Activated naive CD4-positive, alpha-beta T cell (primary cell): ENCODE results near the gene IL17REL.
A peak's percentile ranks its signal among the peaks of the same experiment; 100 is the strongest.

ENCODE experiments used
- DNase-seq, 4 experiments: peaks; one replicate each; lab custom pipeline; 2025; lab: John Stamatoyannopoulos, UW

IL17REL gene

DNA sequence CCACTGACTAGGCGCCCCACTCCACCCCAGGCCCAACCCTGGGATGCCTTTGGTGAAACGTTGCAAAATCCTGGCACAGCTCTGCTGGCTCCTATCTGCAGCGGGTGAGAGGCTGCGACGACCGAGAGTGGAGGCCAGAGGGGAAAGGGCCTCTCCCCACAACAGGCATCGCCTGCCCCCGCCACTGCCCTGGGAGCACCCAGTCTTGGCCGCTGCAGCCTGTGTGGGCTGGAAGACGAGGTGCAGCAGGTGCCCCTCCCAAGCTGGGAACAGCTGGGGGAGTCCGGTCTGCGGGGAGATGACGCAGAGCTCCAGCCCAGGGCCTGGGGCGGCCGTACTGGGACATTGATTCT lies 56.2 kb downstream of the IL17REL start:
- DNase-seq, result no peak

DNA sequence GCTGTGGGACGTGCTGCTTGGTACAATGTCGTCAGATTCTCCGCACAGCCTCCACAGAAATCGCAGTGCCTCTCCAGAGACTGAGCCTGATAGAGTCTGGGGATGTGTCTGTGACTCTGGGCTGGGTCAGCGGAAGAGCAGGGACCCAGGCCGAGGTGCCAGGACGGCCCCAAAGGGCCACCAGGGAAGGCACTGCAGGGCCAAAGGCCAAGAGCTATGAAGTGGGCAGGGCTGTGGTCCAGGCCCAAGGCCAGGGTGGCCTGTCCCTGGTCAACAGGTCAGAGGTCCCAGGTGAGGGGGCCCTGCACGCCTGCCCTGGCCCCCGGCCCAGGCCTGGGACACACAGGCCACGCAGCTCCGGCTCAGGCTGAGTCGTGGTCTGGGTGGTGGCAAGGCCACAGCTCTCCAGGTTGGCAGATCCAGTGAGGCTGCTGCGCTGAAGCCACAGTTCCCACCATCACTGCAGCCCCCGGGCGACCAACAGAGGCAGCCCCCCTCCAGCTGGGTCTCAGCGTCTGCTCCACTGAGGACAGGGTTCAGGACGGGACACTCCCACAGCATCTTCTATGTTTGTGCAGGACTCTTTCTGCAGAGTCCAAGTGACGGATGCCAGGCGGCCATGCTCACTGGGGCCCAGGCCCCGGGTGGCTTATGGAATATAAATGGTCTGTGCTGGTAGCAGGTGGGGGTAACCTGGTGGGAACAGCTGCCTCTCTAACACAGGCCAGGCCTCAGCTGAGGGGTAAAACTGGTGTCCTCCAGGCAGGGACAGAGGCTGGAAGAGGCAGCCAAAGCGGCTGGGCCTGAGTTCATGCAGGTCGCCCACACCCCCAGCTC lies 56.8 kb downstream of the IL17REL start:
- DNase-seq, result no peak

- no peak for DNase-seq
These were observed 57.5 kb downstream of the IL17REL start for GRCh38 chr22:49954991-49955580.

DNA sequence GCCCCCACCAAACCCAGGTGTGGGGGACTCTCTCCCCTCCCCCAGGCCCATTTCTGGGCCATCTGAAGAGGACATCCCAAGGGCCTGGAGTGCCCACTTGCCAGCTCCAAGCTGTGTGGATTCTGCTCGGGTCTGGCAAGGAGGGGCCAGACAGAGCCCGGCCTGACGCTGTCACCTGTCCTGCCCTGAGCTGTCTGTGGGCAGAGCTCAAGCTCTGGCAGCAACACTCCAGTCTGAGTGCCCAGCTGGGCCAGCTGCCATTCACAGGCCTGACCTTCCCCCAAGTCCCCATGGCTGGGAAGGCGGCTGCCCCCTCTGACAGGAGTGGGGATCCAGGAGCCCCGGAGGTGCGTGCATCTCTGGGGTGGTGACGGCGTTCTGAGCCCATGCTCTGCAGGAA lies 58.2 kb downstream of the IL17REL start:
- no peak for DNase-seq

- DNase-seq, result no peak
These were observed 58.8 kb downstream of the IL17REL start for GRCh38 chr22:49953680-49954344.

DNA sequence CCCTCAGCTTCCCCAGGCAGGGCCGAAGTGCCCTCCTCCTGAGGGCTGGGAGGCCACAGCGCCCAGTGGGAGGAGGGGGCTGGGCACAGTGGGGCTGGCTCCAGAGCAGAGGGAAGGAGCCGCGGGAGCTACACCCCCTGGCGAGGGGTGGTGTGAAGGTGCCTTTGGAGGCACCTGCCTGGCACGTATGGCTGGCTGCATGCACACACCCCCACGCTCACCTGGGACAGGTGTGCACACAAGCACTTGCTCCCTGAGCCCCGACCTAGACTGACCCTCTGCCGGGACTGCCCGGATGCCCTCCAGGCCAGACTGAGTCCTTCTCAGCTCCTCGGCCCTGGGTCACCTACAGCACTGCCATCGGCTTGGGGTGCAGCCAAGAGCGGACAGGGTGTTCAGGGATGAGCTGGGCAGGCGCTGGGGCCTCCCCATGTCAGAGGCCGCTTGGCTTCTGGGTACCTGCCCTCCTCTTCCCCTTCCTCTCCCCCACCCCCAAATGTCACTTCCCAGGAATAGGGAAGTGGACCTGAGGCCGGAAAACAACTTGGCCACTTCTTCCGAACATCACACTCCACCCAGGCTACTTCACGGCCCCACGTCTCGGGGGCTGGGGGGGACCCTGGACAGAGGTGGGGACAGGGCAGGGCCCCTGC lies 59.4 kb downstream of the IL17REL start:
- no peak for DNase-seq

DNA sequence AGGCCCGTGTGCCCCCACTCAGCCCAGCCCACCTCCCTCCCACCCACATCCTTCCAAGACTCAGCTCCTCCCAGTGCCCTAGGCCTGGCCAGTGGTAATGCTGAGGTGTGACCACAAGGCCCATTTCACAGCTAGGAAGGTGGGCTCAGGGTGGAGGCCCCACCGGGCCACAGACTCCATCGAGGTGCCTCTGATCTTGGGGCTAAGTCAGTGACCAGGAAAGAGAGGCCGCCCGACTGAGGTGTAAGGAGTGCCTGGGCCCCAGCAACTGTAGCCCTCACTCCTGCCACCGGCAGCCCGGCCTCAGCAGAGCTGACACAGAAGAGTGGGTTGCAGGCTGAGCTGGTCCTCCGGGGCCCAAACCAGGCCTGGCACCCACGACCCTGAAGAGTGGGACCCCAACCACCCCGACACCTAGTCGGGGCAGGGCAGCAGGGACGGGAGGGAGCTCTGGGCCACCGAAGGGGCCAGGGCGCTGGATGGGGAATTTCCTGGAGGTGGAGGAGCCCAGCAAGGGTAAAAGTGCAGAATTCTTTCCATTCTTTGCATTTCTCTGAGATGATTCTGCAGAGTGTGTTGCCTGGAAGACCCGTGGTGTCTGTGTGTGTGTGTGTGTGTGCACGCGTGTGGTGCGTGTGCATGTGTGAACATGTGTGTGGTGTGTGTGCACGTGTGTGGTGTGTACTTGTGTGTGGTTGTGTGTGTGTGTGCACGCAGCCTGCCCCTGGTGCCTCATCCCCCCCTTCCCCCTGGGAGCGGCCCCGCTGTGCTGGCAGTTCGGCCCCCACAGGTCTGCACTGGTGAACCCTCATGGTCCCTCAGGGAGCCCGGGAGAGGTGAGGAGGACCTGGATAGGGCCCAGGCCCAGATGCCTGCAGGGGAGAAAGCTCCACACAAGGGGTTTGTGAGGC lies 60.3 kb downstream of the IL17REL start:
- DNase-seq, result no peak

- no peak for DNase-seq
These were observed 60.9 kb downstream of the IL17REL start for GRCh38 chr22:49951678-49951985.

- no peak for DNase-seq
These were observed 61.4 kb downstream of the IL17REL start for GRCh38 chr22:49951000-49951677.

GRCh38 chr22:49950396-49950994 lies 62.1 kb downstream of the IL17REL start:
- no peak for DNase-seq

DNA sequence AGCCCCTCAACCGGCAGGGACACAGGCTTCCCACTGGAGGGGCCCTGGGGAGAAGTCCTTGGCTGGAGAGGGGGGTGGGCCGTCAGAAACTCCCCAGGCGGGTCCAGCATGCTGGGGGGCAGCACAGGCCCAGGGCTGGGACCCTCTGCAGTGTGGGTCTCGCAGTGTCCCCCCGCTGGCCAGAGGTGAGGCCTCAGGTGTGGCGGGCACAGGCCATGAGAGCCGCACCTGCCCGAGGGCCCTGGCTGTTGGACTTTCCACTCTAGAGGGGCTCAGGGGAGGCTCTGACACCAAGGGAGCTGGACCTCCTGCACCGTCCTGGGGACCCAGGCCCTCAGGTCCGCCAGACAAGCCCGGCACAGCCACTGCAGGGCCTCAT lies 62.7 kb downstream of the IL17REL start:
- DNase-seq, result no peak

DNA sequence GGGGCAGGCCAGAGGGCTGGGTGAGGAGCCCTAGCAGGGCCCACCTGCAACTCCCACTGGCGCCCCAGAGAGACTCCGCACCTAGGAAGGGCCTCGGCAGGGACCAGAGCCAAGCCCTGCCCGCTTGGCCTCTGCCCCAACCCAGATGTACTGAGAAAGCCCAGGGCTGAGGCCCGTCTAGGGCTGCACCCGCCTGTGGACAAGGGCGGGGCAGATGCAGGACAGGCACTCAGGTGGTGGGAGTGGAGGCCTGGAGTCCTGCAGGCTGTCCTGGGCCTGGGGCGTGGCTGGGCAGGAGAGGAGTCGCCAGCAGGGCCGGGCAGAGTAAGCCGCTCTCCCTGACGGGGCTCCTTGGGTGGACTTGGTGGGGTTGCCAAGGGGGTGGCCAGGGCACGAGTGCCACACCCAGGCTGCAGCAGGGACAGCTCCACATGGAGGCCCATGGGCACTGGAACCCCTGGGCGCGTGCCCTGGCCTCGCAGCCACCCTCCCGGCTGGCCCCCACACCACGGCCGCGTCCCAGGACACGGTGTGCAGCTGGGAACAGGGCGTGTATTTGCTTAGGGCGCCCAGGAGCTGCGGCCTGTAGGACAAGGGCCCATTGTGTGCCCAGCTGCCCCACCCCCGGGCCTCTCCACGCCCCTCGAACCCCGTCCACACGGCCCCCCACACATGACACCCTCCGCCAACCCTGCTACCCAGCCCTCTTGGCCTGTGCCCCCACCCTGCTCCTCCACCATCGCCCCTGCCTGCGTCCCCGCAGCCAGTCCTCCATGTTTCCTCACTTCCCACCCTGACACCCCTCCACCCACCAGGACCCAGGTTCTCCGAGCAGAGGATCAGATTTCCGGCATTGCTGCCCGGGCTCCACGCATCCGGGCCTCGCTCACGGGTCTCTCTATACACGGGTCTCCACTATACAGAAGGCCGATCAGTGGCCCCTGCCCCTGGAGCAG lies 63.3 kb downstream of the IL17REL start:
- no peak for DNase-seq

- DNase-seq, result no peak
These were observed 64.2 kb downstream of the IL17REL start for GRCh38 chr22:49948116-49948957.

DNA sequence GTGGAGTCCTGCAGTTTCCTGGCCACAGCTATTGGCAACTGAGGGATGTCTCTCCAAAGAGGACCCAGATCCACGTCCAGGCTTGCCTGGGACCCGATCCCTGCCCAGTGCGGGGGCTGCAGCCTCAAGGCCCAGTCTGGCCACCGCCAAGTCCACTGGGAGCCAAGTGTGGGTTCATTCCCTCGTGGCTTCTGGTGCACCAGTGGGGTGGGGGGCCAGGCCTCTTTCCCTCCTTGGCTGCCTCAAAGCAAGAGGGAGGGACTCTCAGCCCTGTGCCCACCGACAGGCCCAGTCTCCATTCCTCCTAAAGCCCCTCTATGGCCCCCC lies 65.3 kb downstream of the IL17REL start:
- no peak for DNase-seq

DNA sequence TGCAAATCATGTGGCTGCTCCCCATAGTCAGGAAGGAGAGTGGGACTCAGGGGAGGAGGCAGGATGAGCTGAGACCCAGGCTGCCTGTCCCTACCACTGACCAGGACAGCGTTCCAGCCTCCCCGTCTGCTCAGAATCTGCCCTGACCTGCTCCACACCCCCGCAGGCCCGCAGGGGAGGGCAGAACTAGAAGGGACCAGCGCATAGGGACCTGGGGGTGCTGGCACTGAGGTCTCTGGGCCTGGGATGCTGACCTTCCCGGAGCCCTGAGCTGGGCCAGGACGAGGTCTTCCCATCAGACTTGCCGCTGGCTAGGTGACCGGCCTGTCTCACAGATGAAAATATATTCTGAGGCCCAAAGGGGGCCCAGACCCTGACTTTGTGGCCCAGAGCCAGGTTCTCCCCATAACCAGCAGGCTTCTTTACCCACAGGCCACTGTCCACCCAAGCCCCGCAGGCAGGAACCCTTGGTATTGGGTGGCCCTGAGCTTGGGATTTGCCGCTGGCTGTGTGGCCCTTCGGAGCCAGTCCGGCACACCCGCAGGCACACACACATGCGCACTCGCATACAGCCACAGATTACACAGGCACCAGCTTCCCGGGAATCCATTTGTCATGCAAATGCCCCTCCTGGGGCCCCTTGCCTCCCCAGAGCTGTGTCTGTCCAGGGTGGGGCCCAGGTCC lies 65.8 kb downstream of the IL17REL start:
- no peak for DNase-seq

DNA sequence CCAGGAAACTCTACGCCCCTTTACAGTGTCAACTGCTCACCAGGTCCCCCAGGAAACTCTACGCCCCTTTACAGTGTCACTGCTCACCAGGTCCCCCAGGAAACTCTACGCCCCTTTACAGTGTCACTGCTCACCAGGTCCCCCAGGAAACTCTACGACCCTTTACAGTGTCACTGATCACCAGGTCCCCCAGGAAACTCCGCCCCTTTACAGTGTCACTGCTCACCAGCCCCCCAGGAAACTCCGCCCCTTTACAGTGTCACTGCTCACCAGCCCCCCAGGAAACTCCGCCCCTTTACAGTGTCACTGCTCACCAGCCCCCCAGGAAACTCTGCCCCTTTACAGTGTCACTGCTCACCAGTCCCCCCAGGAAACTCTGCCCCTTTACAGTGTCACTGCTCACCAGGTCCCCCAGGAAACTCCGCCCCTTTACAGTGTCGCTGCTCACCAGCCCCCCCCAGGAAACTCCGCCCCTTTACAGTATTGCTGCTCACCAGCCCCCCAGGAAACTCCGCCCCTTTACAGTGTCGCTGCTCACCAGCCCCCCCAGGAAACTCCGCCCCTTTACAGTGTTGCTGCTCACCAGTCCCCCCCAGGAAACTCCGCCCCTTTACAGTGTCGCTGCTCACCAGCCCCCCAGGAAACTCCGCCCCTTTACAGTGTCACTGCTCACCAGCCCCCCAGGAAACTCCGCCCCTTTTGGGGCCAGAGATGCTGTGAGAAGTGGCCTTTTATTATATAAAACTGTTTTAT lies 67.3 kb downstream of the IL17REL start:
- peak in 2 of 4 experiments; percentile 70 to 74 for DNase-seq
